ENCODE data around the gene CRACDL.

The CRACDL gene

GRCh38 chr2:98914713-98915580 lies 21.1 kb downstream of the CRACDL start:
- Histone ChIP-seq H4K20me1 (ENCODE audit: control insufficient read depth, insufficient read depth, low read depth, low read length) (no peaks in the 10 kb centered on the region), H3K9me2 (replicated peaks; ENCODE audit: control insufficient read depth, low read length) (no peaks in the 10 kb centered on the region), H3K4me2 (ENCODE audit: low read length) (no peak overlapping the region), H3K4me1 (ENCODE audit: control insufficient read depth, low read length) (peaks cover 1% of the 10 kb centered on the region), H3K79me2 (ENCODE audit: control insufficient read depth, low read length) (no peaks in the 10 kb centered on the region), H3K36me3 (ENCODE audit: control insufficient read depth, low read length) (no peaks in the 10 kb centered on the region), H3K4me3 (ENCODE audit: low read length) (no peak overlapping the region), H3K27me3 (ENCODE audit: control insufficient read depth, low read length) (no peaks in the 10 kb centered on the region), H3K27ac (ENCODE audit: low read depth, low read length) (no peak overlapping the region), H3K9me3 (ENCODE audit: control insufficient read depth, insufficient read depth, low read length) (no peaks in the 10 kb centered on the region), H3F3A (ENCODE audit: control insufficient read depth, insufficient read depth) (no peaks in the 10 kb centered on the region)
- TF ChIP-seq EZH2phosphoT487 (IDR thresholded peaks at IDR 0.05; ENCODE audit: borderline replicate concordance, low read length): no peak
- TF ChIP-seq CTCF (IDR thresholded peaks at IDR 0.05; ENCODE audit: low read depth, low read length, poor library complexity, severe bottlenecking): no peak

GRCh38 chr2:98913916-98914712 lies 21.9 kb downstream of the CRACDL start:
- Histone ChIP-seq H3K9me2 (replicated peaks; ENCODE audit: control insufficient read depth, low read length) (no peaks in the 10 kb centered on the region), H3K9me3 (ENCODE audit: control insufficient read depth, insufficient read depth, low read length) (no peaks in the 10 kb centered on the region), H3K79me2 (ENCODE audit: control insufficient read depth, low read length) (no peaks in the 10 kb centered on the region), H3K4me3 (ENCODE audit: low read length) (no peak overlapping the region), H3K4me2 (ENCODE audit: low read length) (no peak overlapping the region), H3K4me1 (ENCODE audit: control insufficient read depth, low read length) (peaks cover 9% of the 10 kb centered on the region), H4K20me1 (ENCODE audit: control insufficient read depth, insufficient read depth, low read depth, low read length) (no peaks in the 10 kb centered on the region), H3K36me3 (ENCODE audit: control insufficient read depth, low read length) (no peaks in the 10 kb centered on the region), H3K27me3 (ENCODE audit: control insufficient read depth, low read length) (peaks cover 4% of the 10 kb centered on the region; the same call in 1 of the 2 replicates), H3F3A (ENCODE audit: control insufficient read depth, insufficient read depth) (no peaks in the 10 kb centered on the region), H3K27ac (ENCODE audit: low read depth, low read length) (no peak overlapping the region)
- no peak for TF ChIP-seq CTCF (IDR thresholded peaks at IDR 0.05; ENCODE audit: low read depth, low read length, poor library complexity, severe bottlenecking)
- no peak for TF ChIP-seq EZH2phosphoT487 (IDR thresholded peaks at IDR 0.05; ENCODE audit: borderline replicate concordance, low read length)

GRCh38 chr2:98912957-98913915 lies 22.8 kb downstream of the CRACDL start:
- no peak overlapping the region for H3K27ac ChIP-seq (ENCODE audit: low read depth, low read length)
- no peak overlapping the region for H3K4me3 ChIP-seq (ENCODE audit: low read length)
- peaks cover 11% of the 10 kb centered on the region; the same call in 1 of the 2 replicates for H3K27me3 ChIP-seq (ENCODE audit: control insufficient read depth, low read length)
- no peaks in the 10 kb centered on the region for H3K9me3 ChIP-seq (ENCODE audit: control insufficient read depth, insufficient read depth, low read length)
- H3F3A ChIP-seq (ENCODE audit: control insufficient read depth, insufficient read depth): no peaks in the 10 kb centered on the region
- H3K36me3 ChIP-seq (ENCODE audit: control insufficient read depth, low read length): no peaks in the 10 kb centered on the region
- H3K4me1 ChIP-seq (ENCODE audit: control insufficient read depth, low read length): peaks cover 18% of the 10 kb centered on the region
- H4K20me1 ChIP-seq (ENCODE audit: control insufficient read depth, insufficient read depth, low read depth, low read length): no peaks in the 10 kb centered on the region
- no peaks in the 10 kb centered on the region for H3K79me2 ChIP-seq (ENCODE audit: control insufficient read depth, low read length)
- no peaks in the 10 kb centered on the region for H3K9me2 ChIP-seq (replicated peaks; ENCODE audit: control insufficient read depth, low read length)
- H3K4me2 ChIP-seq (ENCODE audit: low read length): no peak overlapping the region
- TF ChIP-seq CTCF (IDR thresholded peaks at IDR 0.05; ENCODE audit: low read depth, low read length, poor library complexity, severe bottlenecking): no peak
- no peak for TF ChIP-seq EZH2phosphoT487 (IDR thresholded peaks at IDR 0.05; ENCODE audit: borderline replicate concordance, low read length)

All from DOHH2 (cell line).